Ramos (cell line): ENCODE results near the gene IRF8.
"Not testable (repeated sequence)": the region's sequence is repeated elsewhere in the genome, so short reads cannot be mapped to it uniquely, and the experiment has no call there.

Experiments
- in situ Hi-C: fragments of 300-500 bp; cut with MboI; formaldehyde crosslinking; loops from one replicate; pipeline ENCODE4 v1.14.3; 2022; ENCODE audit warnings: low sequenced_read_pairs; ENCODE audit not compliant: unreplicated experiment

IRF8 gene, protein sequence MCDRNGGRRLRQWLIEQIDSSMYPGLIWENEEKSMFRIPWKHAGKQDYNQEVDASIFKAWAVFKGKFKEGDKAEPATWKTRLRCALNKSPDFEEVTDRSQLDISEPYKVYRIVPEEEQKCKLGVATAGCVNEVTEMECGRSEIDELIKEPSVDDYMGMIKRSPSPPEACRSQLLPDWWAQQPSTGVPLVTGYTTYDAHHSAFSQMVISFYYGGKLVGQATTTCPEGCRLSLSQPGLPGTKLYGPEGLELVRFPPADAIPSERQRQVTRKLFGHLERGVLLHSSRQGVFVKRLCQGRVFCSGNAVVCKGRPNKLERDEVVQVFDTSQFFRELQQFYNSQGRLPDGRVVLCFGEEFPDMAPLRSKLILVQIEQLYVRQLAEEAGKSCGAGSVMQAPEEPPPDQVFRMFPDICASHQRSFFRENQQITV

DNA sequence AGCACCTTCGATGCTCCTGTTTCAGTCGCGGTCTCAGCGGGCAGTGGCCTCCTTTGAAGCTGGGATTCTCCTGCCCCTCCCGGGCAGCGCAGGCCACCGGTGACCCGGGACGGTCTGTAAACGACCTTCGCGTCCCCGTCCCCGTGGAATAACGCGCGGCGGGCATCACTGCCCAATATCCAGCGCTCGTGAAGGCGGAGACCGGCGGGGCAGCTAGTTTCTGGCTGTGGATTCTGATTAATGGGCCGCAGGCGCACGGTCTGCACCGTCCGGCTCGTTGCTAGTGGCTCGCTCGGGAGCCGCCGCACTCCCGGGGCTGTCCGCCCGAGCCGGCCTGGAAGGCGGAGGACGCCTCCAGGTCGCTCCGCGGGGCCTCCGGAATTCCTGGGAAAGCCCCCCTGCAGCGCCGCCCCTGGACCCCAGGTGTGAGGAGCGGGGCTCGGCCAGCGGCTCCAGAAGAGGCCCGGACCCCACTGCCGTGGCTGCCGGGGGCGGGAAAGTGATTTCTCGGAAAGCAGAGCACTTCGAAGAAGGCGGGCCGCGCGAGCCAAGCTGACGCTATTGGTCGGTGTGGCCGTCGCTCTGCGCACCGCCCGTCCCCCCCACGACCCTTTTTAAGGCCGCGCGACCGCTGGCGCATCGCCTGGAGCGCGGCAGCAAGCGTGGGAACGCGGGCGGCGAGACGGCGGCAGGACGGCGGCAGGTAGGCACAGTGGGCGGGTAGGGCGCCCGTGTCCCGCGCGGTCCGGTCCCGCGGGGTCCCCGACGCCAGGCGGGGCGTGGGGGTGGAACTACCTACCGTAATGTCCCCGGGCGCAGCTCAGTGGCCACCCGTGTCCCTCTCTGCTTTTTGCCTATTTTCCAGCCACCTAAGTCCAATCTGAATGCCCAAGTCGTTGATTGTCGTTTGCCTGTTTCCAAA is at the start of gene IRF8:
Gene IRF8, plus strand, starts transcription at position 642 of the 922 bp plus-strand sequence. CDS start 3,854 bp downstream, outside the sequence.
- in situ Hi-C loops, result no loop called here

DNA sequence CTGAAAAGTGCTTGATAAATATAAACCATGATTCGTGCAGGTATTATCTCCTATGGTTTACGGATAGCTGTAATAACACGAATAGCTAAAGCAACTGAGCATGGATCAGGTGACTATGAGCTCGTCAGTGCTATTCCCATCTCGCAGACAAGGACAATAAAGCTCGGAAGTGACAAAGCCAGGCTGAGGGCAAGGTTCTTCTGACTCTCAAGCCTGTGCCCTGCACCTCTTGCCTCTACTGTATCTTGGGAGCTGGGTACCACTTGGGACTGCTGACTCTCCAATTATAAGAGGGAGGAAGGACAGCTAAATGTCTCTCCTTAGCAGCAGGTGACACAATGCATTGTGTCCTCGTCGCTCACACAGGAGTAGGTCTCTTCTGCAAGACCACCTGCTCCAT is 49.6 kb upstream of the IRF8 start:
- in situ Hi-C loops, result no loop called here

DNA sequence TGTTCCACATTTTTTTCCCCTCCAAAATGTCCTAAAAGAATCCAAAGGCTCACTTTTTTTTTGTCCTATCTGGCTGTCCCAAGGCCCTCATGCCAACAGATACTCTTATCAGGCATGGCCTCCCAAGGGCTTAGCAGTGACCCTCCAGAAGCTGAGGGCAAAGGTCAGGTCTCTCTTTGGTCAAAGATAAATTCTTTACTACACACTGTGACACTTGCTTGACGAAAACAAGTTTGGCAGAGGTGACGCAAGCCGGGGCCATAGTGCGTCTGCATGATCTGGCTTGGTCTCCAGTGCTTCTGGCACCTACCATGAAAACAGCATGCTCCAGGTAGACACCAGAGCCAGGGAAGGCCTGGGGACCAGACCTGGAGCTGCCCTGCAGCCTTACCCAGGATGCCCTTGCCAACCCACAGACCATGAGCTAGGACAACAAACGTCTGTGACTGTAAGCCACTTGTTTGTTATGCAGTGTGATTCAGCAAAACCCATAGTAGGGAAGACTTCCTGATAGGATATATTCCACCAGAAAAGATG is 48.5 kb upstream of the IRF8 start:
- in situ Hi-C loops, result no loop called here

DNA sequence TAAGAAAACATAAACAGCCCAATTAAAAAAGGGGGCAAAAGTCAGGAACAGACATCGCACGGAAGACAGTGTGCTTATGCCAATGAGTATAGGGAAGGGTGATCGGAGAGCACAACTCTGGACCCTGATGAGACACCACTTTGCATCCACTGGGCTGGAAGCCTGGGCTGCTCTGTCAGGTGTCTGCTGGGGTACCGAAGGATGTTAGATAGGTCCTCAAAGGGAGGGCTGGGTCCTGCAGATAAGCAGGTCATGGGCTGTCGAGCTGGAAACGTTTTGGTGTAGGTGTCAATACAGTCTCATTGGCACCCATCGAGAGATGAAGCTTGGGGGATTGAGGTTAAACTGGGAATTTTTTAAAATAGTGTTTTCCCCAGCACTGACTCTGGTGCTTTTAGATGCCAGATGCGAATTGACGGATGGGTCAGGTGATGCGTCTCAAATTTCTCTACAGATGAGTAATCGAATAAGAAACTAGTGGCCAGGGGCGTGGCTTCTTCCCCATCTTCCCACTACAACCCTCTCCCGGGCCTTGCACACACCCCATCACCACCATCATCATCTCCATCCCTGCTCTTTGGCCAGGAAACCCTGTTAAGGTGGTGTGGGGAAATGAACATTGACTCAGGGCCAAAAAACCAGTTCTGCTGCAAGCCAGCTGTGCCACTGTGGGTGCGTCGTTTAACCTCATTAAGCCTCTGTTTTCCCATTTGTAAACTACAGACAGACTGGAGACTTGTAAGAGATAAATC is 47.8 kb upstream of the IRF8 start:
- in situ Hi-C loops, result no loop called here

DNA sequence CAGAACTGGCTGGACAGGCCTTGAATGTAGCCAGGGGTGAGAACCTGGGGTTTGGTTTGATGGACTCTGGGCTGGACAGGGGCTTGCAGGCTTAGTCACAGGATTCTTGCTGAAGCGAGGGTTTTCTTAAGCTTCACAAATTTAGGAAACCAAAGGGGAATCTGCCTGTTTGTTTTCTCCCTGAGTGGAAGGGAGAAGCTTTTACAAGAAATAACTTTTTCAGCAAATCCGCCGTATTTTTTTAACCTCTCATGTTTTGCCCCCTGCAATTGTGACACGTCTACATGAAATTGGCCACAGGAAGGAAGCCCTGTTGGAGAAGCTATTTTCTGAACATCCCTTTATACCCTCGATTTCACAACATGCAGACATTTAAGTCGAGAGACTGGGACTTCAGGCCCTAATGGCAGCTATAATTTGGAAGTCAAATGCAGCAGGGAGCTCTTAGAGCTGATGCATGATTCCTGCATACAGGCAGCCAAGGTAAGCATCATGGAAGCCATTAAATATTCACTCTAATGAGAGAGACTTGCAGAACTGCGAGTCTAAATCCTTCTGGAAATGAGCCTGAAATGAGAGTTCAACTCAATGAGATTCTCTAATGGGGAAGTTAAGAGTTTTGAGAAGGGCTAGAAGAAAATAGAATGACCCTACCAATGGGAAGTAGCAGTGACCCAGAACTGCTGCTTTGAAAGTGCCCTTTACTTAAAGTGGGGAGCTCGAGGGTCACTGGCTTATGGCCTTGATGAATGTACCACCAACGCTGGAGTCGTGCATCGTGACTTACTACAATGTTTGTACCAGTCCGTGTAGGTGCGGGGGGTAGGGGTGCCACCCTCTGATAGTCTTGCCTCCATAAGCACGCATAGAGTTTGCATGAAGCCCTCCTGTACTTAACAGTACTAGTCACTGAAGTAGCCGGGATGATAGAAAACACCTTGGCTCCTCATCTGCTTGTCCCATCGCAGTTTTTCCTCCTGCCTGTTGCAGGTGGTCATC is 45.1 kb upstream of the IRF8 start:
- in situ Hi-C loops, result no loop called here

DNA sequence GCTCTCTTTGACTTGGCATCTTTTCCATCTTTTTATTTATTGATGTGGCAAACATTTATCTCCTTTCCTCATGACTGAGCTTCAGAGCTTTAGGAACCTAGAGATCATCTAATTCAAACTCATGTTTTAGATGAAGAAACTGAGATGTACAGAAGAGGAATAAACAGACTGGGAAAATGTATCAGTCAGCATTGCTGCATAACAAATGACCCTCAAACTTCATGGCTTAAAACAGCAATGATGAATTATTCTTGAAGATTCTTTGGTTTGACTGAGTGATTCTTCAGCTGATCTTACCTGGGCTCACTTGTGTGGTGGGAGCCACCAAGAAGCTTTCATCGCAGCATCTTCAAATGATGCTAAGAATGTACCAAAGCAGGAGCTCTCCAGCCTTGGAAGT is 44.0 kb upstream of the IRF8 start:
- in situ Hi-C loops, result no loop called here

DNA sequence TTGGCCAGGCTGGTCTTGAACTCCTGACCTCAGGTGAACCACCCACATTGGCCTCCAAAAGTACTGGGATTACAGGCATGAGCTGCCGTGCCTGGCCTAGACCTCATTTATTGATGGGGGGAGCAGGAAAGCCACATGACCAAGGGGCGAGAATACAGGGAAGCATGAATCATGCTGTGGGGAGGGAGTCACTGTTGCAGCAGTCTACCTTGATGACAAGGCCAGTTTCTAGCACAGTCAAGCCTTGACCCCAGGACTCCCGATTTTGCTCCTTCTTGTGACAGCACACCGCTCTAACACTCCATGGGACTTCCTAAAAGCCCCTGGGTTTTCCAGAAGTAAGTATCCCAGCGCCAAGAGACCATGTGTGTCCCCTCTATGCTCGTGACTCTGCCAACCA is 42.9 kb upstream of the IRF8 start:
- in situ Hi-C loops, result no loop called here

DNA sequence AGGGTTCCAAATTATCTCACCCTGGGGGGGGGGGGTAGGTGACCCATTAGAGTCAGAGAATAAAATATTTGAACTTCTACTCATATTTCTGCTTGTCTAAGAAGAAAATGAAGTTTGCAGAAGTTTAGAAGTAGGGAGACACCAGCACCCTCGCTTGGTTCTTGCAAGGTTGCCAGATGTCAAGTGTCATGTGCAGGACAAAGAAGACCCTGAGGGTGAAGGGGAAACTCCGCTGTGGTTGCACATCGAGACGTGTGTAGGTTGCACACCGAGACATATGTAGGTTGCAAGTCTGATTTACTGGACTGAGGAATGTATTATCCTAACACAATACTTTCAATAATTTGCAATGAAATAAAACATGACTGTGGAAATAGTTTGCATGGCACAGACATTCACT is 42.4 kb upstream of the IRF8 start:
- in situ Hi-C loops, result no loop called here

DNA sequence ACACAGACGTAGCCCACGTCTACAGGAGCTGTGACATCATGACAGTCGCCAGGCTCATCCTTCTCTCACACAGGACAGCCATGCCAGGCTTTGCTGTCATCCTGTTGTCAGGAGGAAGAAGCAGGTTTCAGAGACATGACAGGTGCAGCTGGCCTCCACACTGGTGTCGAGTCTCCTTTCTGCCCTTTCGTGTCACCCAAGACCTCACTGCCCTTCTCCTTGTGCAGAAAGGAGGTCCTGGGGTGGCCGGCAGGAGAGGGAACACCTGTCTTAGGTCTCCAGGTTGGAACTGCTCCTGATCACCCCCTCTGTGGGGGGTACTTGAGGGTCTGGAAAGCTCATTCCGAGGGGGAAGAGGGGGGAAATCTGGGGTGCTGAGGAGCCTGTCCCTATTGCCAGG is 41.6 kb upstream of the IRF8 start:
- in situ Hi-C loops, result no loop called here

DNA sequence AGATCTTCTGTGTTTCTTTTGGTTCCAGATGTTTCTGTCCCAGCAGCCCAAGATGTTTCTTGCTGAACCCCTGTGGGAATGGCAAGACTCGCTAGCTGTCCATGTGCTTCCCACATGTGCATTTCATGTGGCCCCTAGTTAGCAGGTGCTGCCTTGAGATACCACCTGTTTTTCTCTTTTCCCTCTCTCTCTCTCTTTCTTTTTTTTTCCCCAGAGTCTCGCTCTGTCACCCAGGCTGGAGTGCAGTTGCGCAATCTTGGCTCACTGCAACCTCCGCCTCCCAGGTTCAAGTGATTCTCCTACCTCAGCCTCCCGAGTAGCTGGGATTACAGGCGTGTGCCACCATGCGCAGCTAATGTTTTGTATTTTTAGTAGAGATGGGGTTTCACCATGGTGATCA is 40.4 kb upstream of the IRF8 start:
- in situ Hi-C loops, result not testable (repeated sequence)

DNA sequence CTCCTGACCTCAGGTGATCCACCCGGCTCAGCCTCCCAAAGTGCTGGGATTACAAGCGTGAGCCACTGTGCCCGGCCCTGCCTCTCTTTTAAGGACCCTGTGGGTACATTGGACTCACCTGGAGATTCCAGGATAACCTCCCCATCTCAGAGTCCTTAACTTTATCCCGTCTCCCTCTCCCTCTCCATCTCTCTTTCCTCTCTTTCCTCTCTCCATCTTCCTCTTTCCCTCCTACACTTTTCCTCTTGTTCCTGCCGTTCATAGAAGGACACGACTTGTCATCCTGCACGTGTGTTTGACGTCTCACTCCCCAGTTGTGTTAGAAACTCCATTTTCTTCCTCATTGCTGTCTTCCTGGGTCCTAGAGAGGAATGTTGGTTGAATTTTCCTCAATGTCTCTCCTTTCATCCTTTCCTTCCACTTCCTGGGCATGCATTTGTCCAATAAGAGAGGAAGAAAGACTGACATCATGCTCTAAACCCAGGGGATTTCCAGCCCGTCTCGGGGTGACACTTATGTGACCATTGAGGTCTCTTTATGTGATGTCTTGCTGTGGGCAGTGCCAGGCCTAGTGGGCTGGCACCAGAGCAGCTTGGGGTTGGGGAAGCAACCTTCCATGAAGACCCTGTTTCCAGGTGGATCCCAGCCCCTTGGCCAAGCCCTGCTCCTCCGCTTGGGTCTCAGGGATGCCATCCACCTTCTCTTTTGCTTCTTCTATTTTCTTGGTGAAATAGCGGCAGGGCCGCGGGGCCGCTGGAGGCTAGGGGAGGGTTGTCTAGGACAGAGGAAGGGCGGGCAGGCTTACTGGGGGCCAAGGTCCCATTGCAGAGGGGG is 39.8 kb upstream of the IRF8 start:
- in situ Hi-C loops, result no loop called here

DNA sequence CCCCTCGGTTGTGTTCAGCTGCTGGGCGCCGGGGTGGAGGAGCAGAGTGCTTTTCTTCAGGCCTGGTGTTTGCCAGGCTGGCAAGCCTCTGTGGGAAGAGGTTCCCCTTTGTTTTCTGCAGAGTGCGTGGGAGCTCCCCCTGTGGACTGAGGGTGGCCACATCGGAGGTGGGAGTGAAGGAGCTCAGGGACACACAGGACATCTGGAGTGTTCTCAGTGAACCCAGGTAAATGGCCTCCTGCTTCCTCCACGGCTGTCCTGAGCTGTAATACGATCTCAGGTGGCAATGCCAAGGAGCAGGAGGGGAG is 39.2 kb upstream of the IRF8 start:
- in situ Hi-C loops, result no loop called here

DNA sequence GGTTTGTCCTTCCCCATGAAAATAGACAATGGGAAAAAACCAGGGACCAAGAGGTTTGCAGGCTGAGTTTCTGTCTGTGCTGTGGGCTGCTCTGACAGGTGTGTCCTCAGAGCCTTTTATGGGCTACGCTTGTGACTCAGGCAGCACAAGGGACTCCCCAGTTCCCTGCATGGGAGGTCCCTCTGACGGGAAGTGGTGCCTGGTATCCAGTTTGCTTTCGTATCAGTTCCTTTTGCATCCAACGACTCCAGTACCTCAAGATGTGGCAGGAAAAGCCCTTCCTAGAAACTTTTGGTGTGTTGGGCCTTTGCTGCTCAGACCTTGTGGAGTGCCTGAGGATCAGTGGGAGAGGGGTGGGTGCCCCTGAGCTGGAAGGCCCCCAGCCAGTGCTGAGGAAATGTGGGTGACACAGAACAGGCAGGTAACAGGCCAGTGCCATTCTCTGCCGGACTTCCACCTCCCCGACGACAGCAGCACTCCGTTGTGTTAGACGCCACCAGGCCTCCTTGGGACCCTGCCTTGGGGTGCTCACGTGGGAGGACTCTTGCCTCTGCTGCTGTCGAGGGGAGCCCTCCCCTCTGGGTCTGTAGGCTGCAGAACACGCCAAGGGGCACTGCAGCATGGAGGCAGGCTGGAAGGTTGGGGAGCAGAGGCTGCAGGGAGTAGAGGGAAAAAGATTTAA is 38.4 kb upstream of the IRF8 start:
- in situ Hi-C loops, result no loop called here

DNA sequence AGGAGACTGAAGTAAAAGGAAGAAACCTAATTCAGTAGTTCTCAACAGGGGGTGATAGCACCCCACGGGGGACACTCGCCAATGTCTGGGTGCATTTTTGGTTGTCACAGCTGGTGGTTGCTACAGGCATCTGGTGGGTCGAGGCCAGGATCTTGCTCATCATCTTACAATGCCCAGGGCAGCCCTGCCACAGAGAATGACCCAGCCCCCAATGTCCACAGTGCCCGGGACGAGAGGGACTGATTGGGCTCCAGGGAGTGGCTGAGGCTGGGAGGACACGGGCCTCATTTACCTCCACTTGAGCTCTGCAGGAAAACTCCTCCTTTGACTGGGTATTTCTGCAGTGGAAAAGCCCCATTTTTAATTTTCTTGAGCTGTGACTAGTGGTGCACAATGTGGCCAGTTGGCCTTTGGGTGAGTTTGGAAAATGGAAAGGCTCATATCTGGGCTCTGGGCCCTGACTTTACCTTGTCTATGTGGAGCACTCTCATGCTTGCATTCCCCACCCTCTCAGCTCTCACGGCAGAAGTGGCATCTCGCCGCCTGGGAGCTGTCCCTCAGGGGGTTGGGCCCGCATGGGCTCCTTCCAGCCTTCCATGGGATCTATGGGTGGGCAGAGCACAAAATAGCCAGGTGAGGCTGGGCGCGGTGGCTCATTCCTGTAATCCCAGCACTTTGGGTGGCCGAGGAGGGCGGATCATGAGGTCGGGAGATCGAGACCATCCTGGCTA is 37.7 kb upstream of the IRF8 start:
- in situ Hi-C loops, result no loop called here

DNA sequence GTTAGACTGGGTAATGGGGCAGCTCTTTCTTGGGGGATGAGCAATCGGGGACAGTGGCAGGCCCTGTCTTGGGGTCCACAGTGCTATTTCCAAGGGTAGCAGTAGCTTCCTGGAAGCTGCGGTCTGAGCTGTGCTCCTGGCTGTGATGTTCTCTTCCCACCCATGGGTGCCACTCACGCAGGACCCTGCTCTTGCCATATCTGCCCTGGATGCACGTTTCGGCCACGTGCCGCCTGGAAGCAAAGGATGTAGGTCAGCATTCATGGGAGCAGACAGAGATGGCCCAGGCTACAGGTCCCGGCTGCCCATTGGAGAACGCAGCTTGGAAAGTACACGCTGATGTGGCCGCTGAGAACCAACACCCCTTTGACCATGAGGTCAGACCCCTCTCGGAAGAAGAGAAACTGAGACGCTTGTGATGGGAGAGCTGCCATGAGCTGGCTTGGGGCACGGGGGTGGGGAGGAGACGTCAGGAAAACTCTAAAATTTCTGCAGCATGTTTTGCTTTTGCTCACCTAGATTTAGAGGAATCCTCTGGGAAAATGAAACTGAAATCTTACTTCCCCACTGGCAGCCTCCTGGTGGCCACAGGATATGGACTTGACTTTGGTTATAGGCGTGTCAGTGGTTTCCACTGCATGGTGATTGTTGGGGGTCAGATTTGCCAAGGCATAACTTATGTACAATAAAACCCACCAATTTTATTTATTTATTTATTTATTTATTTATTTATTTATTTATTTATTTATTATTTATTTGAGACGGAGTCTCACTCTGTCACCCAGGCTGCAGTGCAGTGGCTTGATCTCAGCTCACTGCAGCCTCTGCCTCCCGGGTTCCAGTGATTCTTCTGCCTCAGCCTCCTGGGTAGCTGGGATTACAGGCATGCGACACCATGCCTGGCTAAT is 36.2 kb upstream of the IRF8 start:
- in situ Hi-C loops, result no loop called here

DNA sequence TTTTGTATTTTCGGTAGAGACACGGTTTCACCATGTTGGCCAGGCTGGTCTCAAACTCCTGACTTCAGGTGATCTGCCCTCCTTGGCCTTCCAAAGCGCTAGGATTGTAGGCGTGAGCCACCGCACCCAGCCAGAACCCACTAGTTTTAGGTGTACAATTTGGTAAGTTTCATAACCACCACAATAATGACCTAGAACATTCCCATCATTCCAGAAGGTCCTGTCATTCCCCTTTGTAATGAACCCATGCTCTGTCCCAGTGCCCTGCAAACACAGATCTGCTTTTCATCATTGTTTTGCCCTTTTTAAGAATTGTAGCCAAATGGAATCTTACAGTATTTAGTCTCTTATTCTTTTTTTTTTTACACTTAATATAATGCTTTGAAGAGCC is 35.6 kb upstream of the IRF8 start:
- in situ Hi-C loops, result no loop called here
